NCI-H82 treated with DMSO at 0.1 percent for 48 hours (cell line): ENCODE data around the gene YPEL3.
"Not testable (repeated sequence)": the region's sequence is repeated elsewhere in the genome, so short reads cannot be mapped to it uniquely, and the experiment has no call there.

Experiments used
- DNase-seq: peaks from one replicate; lab custom pipeline; 2025; ENCODE audit not compliant: unreplicated experiment; lab: John Stamatoyannopoulos, UW

The YPEL3 gene

GRCh38 chr16:30117768-30118167, 21.8 kb upstream of the YPEL3 start:
- DNase-seq = no peak

DNA sequence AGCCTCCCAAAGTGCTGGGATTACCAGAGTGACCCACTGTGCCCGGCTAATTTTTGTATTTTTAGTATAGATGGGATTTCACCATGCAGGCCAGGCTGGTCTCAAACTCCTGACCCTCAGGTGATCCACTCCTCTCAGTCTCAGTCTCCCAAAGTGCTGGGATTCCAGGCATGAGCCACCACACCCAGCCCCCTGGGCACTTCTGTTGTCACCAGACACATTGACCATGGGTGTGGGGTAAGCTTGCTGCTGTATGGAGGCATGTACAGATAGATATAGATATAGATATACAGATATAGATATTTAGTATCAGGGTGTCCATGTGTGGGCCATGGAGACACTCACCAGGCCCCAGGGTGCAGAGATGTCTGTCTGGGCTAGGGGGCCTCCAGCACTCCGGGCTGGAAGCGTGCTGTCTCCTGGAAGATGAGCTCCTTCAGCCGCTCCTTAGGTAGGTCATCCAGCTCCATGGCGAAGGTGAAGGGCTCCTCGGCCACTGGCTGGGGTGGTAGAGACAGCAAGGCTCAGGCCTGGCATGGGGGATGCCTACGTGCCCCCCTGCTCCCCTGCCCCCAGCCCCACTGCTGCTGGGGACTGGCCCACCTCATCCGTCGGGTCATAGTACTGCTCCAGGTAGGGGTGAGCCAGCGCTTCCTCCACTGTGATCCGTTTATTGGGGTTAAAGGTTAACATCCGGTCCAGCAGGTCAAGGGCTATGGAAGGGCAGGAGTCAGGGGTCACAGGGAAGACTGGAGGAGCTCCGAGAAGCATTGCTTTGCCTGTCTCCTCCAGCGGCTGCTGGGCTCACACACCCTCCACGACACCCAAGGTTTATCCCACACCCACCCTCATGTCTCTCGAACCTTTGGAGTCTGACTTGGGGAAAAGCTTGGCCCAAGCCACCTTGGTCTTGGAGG, 20.5 kb upstream of the YPEL3 start:
- DNase-seq = no peak

GRCh38 chr16:30115238-30115637, 19.2 kb upstream of the YPEL3 start:
- DNase-seq = no peak

GRCh38 chr16:30114833-30115232, 18.8 kb upstream of the YPEL3 start:
- DNase-seq = not testable (repeated sequence)

DNA sequence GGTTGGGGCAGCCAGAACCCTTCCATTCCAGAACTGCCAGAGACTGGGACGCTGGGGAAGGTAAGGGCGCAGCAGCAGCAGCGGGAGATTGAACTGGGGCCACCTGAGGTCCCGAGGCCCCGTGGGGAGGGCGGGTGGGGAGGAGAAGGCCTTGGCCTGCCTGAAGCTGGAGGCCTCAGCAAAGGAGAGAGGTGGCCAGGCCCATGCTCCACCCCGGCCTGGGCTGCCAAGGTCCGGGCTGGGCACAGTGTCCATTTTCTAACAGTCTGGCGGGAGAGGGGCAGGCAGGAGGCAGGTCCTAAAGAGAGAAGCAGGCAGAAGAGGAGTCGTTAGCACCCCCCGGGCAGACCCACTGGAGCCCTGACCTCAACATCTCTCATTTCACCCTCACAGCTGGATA, 18.4 kb upstream of the YPEL3 start:
- no peak for DNase-seq

DNA sequence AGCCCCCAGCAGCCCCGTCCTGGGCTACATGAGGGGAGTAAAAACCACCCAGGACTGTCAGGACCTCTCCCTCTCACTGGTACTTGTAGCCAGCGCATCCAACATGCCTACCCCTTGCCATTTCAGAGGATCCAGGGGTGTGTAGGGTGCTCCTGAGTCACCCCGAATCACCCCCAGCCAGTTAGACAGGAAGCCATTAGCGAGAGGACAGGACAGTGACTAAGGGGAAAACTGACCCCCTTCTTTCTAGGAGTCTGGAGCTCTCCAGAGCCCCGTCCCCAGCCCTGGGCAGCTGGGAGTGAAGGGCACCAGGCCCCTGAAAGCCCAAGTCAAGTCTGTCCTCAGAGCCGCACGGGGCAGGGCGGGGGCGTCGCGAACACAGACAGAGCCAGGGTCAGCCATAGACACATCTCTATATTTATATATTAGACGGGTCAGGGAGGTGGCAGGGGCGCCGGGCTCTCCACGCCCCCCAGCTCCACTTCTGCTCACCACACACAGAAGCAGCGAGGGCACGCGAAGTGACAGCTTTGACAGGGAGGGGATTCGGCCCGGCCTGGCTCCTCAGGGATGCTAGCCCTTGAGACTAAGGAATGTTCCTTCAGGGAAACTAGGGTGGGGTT, 17.8 kb upstream of the YPEL3 start:
- no peak for DNase-seq

DNA sequence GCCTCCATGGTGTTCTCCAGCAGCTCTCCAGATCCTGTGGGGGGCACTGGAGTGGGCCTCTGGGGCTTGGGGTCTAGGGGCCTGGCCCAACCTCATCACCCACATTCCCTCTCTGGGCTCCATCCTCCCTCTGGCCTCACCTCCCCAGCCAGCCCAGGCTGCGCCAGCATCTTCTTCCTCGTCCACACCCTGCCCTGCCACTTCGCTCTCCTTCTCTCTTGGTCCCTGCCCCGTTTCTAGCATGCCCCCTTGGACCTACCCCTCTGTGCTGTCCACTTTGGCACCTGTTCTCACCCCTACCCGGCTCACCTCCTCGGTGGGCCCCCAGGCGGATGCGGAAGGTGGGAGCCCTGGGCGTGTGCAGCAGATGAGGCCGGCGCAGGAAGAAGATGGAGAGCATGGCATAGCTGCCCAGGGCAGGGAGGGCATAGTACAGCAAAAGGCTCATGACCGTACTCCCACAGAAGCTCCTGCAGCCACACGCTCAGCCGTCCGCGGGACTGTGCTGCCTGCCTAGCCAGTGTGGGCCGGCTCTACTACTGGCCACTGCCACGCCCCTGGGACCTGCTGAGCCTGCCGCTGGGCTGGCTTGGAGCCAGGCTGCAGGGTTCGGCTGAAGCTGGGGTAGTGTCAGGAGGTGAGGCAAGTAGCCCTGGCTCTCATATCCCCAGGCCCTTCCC, 17.2 kb upstream of the YPEL3 start, which contains the start of gene GDPD3:
TSS of gene GDPD3 (minus strand) at position 507 of the 680 bp plus-strand sequence. CDS start at position 448, 59 bp downstream.
- DNase-seq = no peak

- DNase-seq = no peak
These were observed 16.4 kb upstream of the YPEL3 start for GRCh38 chr16:30112197-30113030.

GRCh38 chr16:30110661-30111060, 14.6 kb upstream of the YPEL3 start:
- DNase-seq = no peak

DNA sequence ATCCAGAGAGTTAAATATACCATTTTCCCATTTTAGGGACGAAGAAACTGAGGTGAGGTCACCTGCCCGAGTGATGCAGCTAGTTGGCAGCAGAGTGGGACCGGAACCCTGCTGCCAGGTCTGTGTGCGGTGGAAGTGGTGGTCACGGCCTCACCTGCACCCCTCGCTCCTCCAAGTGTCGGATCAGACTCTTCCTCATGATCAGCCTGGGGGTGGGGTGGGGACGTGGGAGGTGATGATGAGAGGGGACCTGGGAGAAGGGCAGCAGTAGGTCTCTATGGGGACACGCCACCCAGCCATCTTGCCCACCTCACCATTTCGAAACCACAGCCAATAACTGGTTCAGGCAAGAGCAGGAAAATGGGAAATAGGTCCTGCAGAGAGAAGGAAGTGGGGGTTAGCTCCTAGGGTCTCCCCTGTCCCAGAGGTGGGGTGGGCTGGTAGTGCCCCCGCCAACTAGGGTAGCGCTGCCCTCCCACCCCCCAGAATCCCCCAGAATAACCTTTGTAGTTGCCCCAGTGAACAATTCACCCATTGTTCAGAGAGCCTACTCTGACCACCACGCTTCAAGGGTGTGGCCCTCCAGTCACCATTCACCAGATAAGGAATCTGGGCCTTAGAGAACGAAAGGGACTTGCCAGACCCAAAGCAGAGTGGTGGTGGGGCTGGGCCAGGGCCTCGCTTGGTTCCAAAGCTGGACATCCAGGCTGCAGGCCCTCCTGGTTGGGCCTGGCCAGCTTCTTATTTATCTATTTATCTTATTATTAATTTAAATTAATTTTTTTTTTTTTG, 12.2 kb upstream of the YPEL3 start:
- no peak for DNase-seq

- no peak for DNase-seq
These were observed 8.5 kb upstream of the YPEL3 start for GRCh38 chr16:30104492-30104891.

DNA sequence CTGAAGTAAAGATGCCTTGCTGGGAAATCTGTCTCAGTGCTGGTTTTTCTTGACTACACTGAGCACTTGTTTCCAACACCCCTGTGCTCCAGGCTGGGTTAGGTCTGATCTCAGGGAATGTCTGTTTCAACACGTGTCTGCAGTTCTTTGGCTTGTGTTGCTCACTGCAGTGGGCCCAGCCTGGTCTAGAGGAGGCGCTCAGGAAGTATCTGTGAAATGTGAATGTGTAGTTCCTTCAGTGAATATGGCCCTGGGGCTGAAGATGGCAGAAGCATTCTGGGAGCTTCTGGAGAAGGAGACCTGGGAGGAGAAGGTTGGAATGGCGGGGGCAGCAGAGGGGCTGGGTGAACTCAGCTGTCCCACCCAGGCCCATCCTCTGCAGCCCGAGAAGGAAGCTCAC, 8.1 kb upstream of the YPEL3 start:
- no peak for DNase-seq

DNA sequence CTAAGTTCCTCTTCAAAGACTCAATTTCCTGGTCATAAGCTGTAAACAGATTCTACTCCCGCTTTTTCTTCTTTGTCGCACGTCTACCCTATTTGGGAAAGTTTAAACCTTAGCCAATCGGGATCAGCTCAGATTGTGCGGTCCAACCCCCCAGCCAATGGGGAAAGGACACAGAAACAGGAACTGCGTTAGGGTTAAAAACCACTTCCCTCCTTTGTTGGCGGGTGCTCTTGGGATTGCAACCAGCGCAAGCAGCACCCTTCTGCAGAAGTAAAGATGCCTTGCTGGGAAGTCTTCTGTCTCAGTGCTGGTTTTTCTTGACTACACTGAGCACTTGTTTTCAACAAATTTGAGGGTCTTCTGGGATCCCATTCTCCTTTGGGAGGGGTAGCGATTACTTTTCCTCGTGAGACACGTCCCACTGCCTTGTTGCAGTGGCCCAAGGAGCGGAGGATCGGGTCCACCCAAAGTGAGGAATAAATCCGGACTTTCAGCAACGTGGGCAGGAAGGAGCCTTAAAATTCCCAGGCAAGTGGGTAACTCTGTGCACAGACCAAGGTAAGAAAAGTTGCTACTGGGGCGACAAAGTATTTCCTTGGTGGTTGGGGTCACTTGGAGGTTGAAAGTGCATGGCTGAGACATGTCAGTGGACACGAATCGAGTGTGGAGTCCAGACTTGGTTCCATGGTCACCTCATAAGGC, 1.0 kb upstream of the YPEL3 start:
- DNase-seq = no peak

- DNase-seq = no peak
These were observed 591 bp downstream of the YPEL3 start for GRCh38 chr16:30095166-30096078.

DNA sequence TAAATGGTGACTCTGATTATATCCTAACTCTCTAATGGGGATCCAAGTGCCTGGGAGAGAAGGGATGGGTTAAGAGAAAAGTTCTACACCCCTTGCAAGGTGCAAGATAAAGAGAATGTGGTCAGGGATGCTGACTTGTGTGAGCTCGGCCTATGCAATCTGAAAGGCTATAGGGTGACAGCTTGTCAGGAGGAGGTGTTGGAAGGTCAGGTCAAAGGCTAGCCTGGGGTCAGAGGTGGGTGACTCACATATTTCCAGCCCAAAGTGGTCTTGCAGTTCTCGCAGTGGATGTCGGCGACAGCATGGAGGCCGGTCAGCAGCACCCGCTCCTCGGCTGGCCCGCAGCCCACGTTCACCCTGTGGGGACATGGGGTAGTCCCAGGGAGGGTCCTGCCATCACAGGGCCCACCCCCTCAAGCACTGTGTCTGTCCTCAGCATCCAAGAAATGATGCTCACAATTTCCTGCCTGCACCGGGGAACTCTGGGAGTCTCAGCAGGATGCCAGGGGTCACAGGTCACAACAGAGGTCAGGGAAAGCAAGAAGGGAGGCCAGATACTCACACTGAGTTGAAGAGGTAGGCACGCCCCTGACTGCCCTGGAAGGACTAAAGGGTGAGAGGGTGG, 1.4 kb downstream of the YPEL3 start:
- DNase-seq = no peak

DNA sequence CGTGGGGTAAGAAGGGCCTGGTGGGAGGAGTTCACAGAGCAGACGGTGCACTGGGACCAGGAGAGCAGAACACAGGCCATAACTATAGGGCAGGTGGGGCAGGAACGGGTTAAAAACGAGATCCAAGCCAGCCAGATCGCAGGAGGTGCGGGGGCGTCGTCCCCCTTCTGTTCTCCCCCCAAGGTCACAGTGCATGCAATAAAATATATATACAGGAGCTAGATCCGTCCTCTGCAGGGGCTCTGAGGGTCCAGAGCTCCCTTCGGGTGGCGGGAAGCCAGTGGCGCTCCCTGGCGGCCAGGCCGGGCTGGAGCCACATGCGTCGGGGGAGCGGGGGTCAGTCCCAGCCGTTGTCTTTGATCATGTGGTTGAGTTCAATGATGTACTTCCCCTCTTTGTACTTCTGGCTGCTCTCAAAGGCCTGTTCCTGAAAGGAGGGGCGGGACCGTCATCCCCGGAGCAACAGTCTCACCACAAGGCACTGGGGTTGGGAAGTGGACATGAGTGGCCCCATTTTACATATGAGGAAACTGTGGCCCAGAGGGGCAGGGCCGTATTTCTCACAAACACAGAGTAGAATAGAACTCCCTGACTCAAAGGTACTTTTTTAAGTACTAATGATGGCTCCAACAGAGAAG, 3.5 kb downstream of the YPEL3 start:
- peak; percentile 67 for DNase-seq
